ENCODE results near the gene NTRK2.

DNA sequence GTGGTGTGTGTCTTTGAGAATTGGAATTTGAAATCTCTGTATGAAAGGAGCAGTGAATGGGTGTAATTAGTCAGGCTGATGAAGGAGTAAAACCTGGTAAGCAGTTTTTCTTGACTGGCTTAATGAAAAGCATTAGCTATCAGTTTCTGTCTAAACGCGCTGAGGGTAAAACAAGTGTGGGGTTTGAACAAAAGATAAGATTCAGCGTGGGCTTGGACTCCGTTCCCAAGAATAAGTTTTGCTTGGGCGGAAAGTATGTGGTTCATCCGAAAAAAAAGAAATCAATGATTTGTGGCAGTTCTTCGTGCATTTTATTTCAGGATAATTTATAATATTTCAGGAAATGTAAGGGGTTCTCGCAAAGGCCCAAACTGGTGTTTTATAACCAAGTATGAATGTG lies 217.3 kb downstream of the NTRK2 start:
- TF ChIP-seq ARNT (IDR thresholded peaks at IDR 0.05) (no peak), TARDBP (IDR thresholded peaks at IDR 0.05) (no peak), FOXA1 (IDR thresholded peaks at IDR 0.05) (no peak), SUZ12 (IDR thresholded peaks at IDR 0.05) (no peak), CTBP1 (IDR thresholded peaks at IDR 0.05; ENCODE audit: borderline replicate concordance) (no peak)
- TF ChIP-seq, protein P1, sequence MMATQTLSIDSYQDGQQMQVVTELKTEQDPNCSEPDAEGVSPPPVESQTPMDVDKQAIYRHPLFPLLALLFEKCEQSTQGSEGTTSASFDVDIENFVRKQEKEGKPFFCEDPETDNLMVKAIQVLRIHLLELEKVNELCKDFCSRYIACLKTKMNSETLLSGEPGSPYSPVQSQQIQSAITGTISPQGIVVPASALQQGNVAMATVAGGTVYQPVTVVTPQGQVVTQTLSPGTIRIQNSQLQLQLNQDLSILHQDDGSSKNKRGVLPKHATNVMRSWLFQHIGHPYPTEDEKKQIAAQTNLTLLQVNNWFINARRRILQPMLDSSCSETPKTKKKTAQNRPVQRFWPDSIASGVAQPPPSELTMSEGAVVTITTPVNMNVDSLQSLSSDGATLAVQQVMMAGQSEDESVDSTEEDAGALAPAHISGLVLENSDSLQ (IDR thresholded peaks at IDR 0.05) = no peak

All from HEK293T (cell line).